OCI-LY3 (cell line): ENCODE measurements around the gene SDK1.

Experiments
- H2AFZ ChIP-seq: fragments of 200-600, 300-600 bp; shearing (Covaris generic); 2 replicates; pipeline ENCODE4 v1.6.0; 2014; ENCODE audit warnings: antibody characterized with exemption, low read depth, low read length
- H3K27ac ChIP-seq: fragments of 200-600, 300-600 bp; sonication (generic); 2 replicates; pipeline ENCODE4 v1.5.1; 2014; ENCODE audit warnings: mild to moderate bottlenecking, low read length, moderate library complexity, mixed read lengths
- H3K27me3 ChIP-seq: fragments of 200-600, 300-600 bp; sonication (generic); 2 replicates; pipeline ENCODE4 v1.6.1; 2014; ENCODE audit warnings: low read depth, low read length, mixed read lengths
- H3K36me3 ChIP-seq: fragments of 200-600, 300-600 bp; sonication (generic); replicated peaks from 2 replicates; pipeline ENCODE3; 2014; ENCODE audit warnings: low read depth, low read length, mixed read lengths
- H3K4me1 ChIP-seq: fragments of 300-600, 200-600 bp; sonication (generic); 2 replicates; pipeline ENCODE4 v1.6.1; 2014; ENCODE audit warnings: low read length, mixed read lengths
- H3K4me2 ChIP-seq: fragments of 200-600, 300-600 bp; sonication (generic); 2 replicates; pipeline ENCODE4 v1.6.1; 2014; ENCODE audit warnings: low read length, mixed read lengths
- H3K4me3 ChIP-seq: fragments of 300-600, 200-600 bp; sonication (generic); 2 replicates; pipeline ENCODE4 v1.5.1; 2014; ENCODE audit warnings: antibody characterized with exemption, mild to moderate bottlenecking, low read length, moderate library complexity
- H3K79me2 ChIP-seq: fragments of 300-600, 200-600 bp; shearing (Covaris generic); 2 replicates; pipeline ENCODE4 v1.6.1; 2014; ENCODE audit warnings: mild to moderate bottlenecking, low read length, mixed read lengths
- H3K9ac ChIP-seq: fragments of 300-600, 200-600 bp; shearing (Covaris generic); 2 replicates; pipeline ENCODE4 v1.6.0; 2014; ENCODE audit warnings: mild to moderate bottlenecking, low read length, moderate library complexity
- H3K9me3 ChIP-seq: fragments of 200-600, 300-600 bp; shearing (Covaris generic); 2 replicates; pipeline ENCODE4 v1.6.1; 2014; ENCODE audit warnings: low read length, mixed read lengths; ENCODE audit not compliant: insufficient read depth
- H4K20me1 ChIP-seq: fragments of 200-600, 300-600 bp; sonication (generic); 2 replicates; pipeline ENCODE4 v1.6.1; 2016; ENCODE audit warnings: low read length, mixed read lengths; ENCODE audit not compliant: insufficient read depth
- CTCF ChIP-seq: fragments of 200-600, 300-600 bp; sonication (generic); IDR thresholded peaks from 2 replicates; pipeline ENCODE4 v1.5.1; 2014; ENCODE audit warnings: antibody characterized with exemption, low read length, low read depth
- EZH2phosphoT487 ChIP-seq: fragments of 200-600 bp; shearing (Covaris generic); IDR thresholded peaks from 2 replicates; pipeline ENCODE4 v1.6.1; 2018; ENCODE audit warnings: antibody characterized with exemption, mixed run types, low read depth

Gene SDK1

GRCh38 chr7:4288791-4289394, 987.8 kb downstream of the SDK1 start:
- H3K9me3 ChIP-seq: no peaks in the 10 kb centered on the region
- H3K4me3 ChIP-seq: no peak overlapping the region
- no peak overlapping the region for H3K9ac ChIP-seq
- H3K27ac ChIP-seq: no peak overlapping the region
- no peak for TF ChIP-seq EZH2phosphoT487
- no peak for TF ChIP-seq CTCF
- no peaks in the 10 kb centered on the region for H3K4me1 ChIP-seq
- H3K79me2 ChIP-seq: no peaks in the 10 kb centered on the region
- no peaks in the 10 kb centered on the region for H4K20me1 ChIP-seq
- H2AFZ ChIP-seq: no peak overlapping the region
- no peaks in the 10 kb centered on the region for H3K36me3 ChIP-seq
- H3K4me2 ChIP-seq: no peak overlapping the region
- no peaks in the 10 kb centered on the region for H3K27me3 ChIP-seq

DNA sequence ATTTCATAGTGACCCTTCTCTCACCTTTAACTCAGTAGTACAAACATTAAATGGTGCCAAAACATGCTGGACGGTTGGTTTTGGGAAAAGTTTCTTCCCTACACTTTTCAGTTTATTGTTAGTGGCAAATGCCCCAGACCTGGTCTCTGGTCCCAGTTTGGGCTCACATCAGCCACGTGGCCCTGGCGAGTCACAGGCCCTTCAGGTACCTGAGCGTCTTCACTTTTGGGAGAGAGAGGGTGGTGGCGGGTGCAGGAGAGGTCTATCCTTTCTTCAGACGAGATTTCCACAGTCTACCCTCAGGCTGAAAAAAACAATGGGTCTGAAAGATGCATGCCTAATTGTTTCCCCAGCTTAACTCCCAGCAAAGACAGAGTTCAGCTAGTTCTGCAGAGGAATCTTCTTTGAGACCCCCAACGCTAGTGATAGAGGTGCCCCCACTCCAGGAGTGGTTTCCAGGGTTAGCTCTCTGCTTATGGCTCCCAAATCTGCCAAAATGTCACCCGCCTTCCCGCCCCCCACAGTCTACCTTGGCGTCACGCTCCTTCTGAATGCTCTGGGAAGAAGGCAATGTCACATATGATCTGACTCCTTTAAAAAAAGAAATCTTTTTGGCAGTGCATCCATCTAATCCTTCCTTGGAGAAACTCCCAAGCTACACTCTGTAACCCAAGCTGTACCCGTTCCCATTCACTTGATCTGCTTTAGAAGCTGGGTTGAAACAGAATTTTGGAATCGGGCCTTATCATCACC, 996.3 kb downstream of the SDK1 start:
- Histone ChIP-seq H3K9me3 (no peaks in the 10 kb centered on the region), H3K36me3 (no peaks in the 10 kb centered on the region), H3K4me1 (no peaks in the 10 kb centered on the region), H3K79me2 (no peaks in the 10 kb centered on the region), H3K4me3 (no peak overlapping the region), H3K27me3 (no peaks in the 10 kb centered on the region), H3K27ac (no peak overlapping the region), H2AFZ (no peak overlapping the region), H3K9ac (no peak overlapping the region), H4K20me1 (no peaks in the 10 kb centered on the region), H3K4me2 (no peak overlapping the region)
- no peak for TF ChIP-seq EZH2phosphoT487
- TF ChIP-seq CTCF: no peak

GRCh38 chr7:4297918-4298219, 996.8 kb downstream of the SDK1 start:
- Histone ChIP-seq H3K9ac (no peak overlapping the region), H4K20me1 (no peaks in the 10 kb centered on the region), H3K36me3 (no peaks in the 10 kb centered on the region), H3K4me2 (no peak overlapping the region), H3K4me1 (no peaks in the 10 kb centered on the region), H3K27me3 (no peaks in the 10 kb centered on the region), H2AFZ (no peak overlapping the region), H3K4me3 (no peak overlapping the region), H3K9me3 (no peaks in the 10 kb centered on the region), H3K27ac (no peak overlapping the region), H3K79me2 (no peaks in the 10 kb centered on the region)
- TF ChIP-seq EZH2phosphoT487: no peak
- TF ChIP-seq CTCF: no peak

GRCh38 chr7:4299431-4299830, 998.4 kb downstream of the SDK1 start:
- Histone ChIP-seq H3K36me3 (no peaks in the 10 kb centered on the region), H3K9me3 (no peaks in the 10 kb centered on the region), H2AFZ (no peak overlapping the region), H3K4me1 (no peaks in the 10 kb centered on the region), H3K79me2 (no peaks in the 10 kb centered on the region), H3K27ac (no peak overlapping the region), H3K4me2 (no peak overlapping the region), H3K4me3 (no peak overlapping the region), H3K9ac (no peak overlapping the region), H4K20me1 (no peaks in the 10 kb centered on the region), H3K27me3 (no peaks in the 10 kb centered on the region)
- no peak for TF ChIP-seq EZH2phosphoT487
- TF ChIP-seq CTCF: no peak
